Upper lobe of left lung (tissue), 4 donors: ENCODE measurements around the gene VMP1.

Experiments used
- CTCF ChIP-seq, 6 experiments: fragments of 450-650 bp in 4 of 6; fragments of 200-600 bp in 2 of 6; sonication (generic) in 2 of 6; IDR thresholded peaks; one replicate each; pipeline ENCODE4 v1.5.1; 2016 to 2019; ENCODE audit warnings: antibody characterized with exemption in 6 of 6
- EP300 ChIP-seq, 4 donors: sonication (generic); formaldehyde crosslinking; IDR thresholded peaks; one replicate each; pipeline ENCODE4 v1.5.1; 2017; ENCODE audit warnings: antibody characterized with exemption in 4 of 4, control low read depth in 2 of 4
- POLR2A ChIP-seq, 4 donors: fragments of 450-650 bp; IDR thresholded peaks; one replicate each; pipeline ENCODE4 v1.5.1; 2016 to 2017; ENCODE audit warnings: antibody characterized with exemption in 4 of 4, mild to moderate bottlenecking in 2 of 4
- POLR2AphosphoS5 ChIP-seq, 2 donors: sonication (generic); formaldehyde crosslinking; IDR thresholded peaks; one replicate each; pipeline ENCODE4 v1.5.1; 2017; ENCODE audit warnings: antibody characterized with exemption in 2 of 2

GRCh38 chr17:59699786-59700185, 7.7 kb upstream of the VMP1 start:
- TF ChIP-seq POLR2A (IDR thresholded peaks at IDR 0.05) (no peak), EP300 (IDR thresholded peaks at IDR 0.05) (no peak), CTCF (IDR thresholded peaks at IDR 0.05) (no peak), POLR2AphosphoS5 (IDR thresholded peaks at IDR 0.05) (no peak)
